SK-N-SH (cell line): ENCODE data around the gene ULBP2. TPM values are rescaled to one million over a fixed set of nuclear protein-coding genes. Genes with fewer than 3 reads are reported as not detected.

ENCODE experiments used
- CTCF ChIA-PET: fragments of 300-600, 350-600 bp; formaldehyde crosslinking; extraction: SDS; loops from one replicate; lab custom pipeline; 2021; lab: Yijun Ruan, JAX
- POLR2A ChIA-PET: fragments of 350-600 bp; sonication (Branson Sonifier 250); formaldehyde crosslinking; extraction: SDS; loops from one replicate; lab custom pipeline; 2020; ENCODE audit warnings: antibody characterized with exemption, inconsistent platforms; lab: Yijun Ruan, JAX
- DNase-seq: peaks from one replicate; pipeline ENCODE4 v3.0.0; 2012
- H2AFZ ChIP-seq: fragments of 200-600 bp; sonication (generic); 2 replicates; pipeline ENCODE4 v1.8.1; 2016; ENCODE audit warnings: antibody characterized with exemption, mild to moderate bottlenecking, low read depth
- H3F3A ChIP-seq: fragments of 200-600 bp; sonication (generic); replicated peaks from 2 replicates; pipeline ENCODE3; 2016; ENCODE audit warnings: antibody characterized with exemption, mild to moderate bottlenecking; ENCODE audit not compliant: insufficient read depth
- H3K27ac ChIP-seq, 2 experiments: fragments of 200-500 bp in 1 of 2; fragments of 200-600 bp in 1 of 2; sonication (Bioruptor generic) in 1 of 2; sonication (generic), shearing (Covaris generic) in 1 of 2; 2 replicates each; pipeline versions ENCODE4 v1.5.1 to v1.6.1; 2014 to 2016; ENCODE audit warnings: low read depth in 2 of 2, inconsistent platforms in 1 of 2, low read length in 1 of 2, mild to moderate bottlenecking in 1 of 2, mixed read lengths in 1 of 2
- H3K27me3 ChIP-seq: fragments of 200-600 bp; sonication (generic), shearing (Covaris generic); 2 replicates; pipeline ENCODE4 v1.6.1; 2016; ENCODE audit warnings: mixed run types; ENCODE audit not compliant: insufficient read depth
- H3K36me3 ChIP-seq, 2 experiments: fragments of 200-500 bp in 1 of 2; fragments of 200-600 bp in 1 of 2; sonication (Bioruptor generic) in 1 of 2; sonication (generic) in 1 of 2; replicated peaks in 1 of 2; 2 replicates each; pipeline versions ENCODE3 to v1.5.1; 2014 to 2016; ENCODE audit warnings: low read length in 1 of 2, mild to moderate bottlenecking in 1 of 2; ENCODE audit not compliant: insufficient read depth in 2 of 2, control insufficient read depth in 1 of 2
- H3K4me1 ChIP-seq, 2 experiments: fragments of 200-500 bp in 1 of 2; fragments of 200-600 bp in 1 of 2; sonication (Bioruptor generic) in 1 of 2; sonication (generic), shearing (Covaris generic) in 1 of 2; 2 replicates each; pipeline versions ENCODE4 v1.5.1 to v1.6.1; 2014 to 2016; ENCODE audit warnings: low read depth in 1 of 2, low read length in 1 of 2, mixed run types in 1 of 2; ENCODE audit not compliant: insufficient read depth in 2 of 2, control insufficient read depth in 1 of 2
- H3K4me2 ChIP-seq: fragments of 200-600 bp; sonication (generic), shearing (Covaris generic); 2 replicates; pipeline ENCODE4 v1.6.1; 2017; ENCODE audit warnings: mixed run types
- H3K4me3 ChIP-seq, 2 experiments: fragments of 200-500 bp in 1 of 2; fragments of 200-600 bp in 1 of 2; sonication (Bioruptor generic) in 1 of 2; sonication (generic), shearing (Covaris generic) in 1 of 2; 2 replicates each; pipeline versions ENCODE4 v1.5.1 to v1.8.1; 2014 to 2016; ENCODE audit warnings: low read depth in 2 of 2, inconsistent platforms in 1 of 2, low read length in 1 of 2, mild to moderate bottlenecking in 1 of 2, mixed read lengths in 1 of 2, moderate library complexity in 1 of 2
- H3K79me2 ChIP-seq: fragments of 200-600 bp; sonication (generic); 2 replicates; pipeline ENCODE4 v1.8.1; 2017; ENCODE audit warnings: mild to moderate bottlenecking; ENCODE audit not compliant: insufficient read depth
- H3K9ac ChIP-seq: fragments of 200-600 bp; sonication (generic); 2 replicates; pipeline ENCODE4 v1.6.1; 2017; ENCODE audit warnings: mixed run types
- H3K9me2 ChIP-seq: fragments of 200-600 bp; sonication (generic); 2 replicates; pipeline ENCODE4 v1.6.1; 2017; ENCODE audit warnings: mixed run types
- H3K9me3 ChIP-seq: fragments of 200-600 bp; sonication (generic); 2 replicates; pipeline ENCODE4 v1.6.1; 2017; ENCODE audit warnings: mixed run types, mild to moderate bottlenecking, moderate library complexity
- H4K20me1 ChIP-seq: fragments of 200-600 bp; sonication (generic); 2 replicates; pipeline ENCODE4 v1.6.1; 2017; ENCODE audit warnings: mild to moderate bottlenecking, mixed run types; ENCODE audit not compliant: insufficient read depth
- CHD2 ChIP-seq: fragments of 150-350 bp; IDR thresholded peaks from 2 replicates; pipeline ENCODE4 v1.6.1; 2018; ENCODE audit warnings: low read length; ENCODE audit not compliant: partially characterized antibody
- EP300 ChIP-seq, 2 experiments: IDR thresholded peaks; 2 replicates each; pipeline versions ENCODE4 v1.4.0 to v1.6.1; 2012; ENCODE audit warnings: borderline replicate concordance in 1 of 2, low read depth in 1 of 2, low read length in 1 of 2
- EZH2phosphoT487 ChIP-seq: fragments of 200-600 bp; sonication (generic); IDR thresholded peaks from 2 replicates; pipeline ENCODE4 v1.6.1; 2017; ENCODE audit warnings: low read depth, mixed run types, mild to moderate bottlenecking, antibody characterized with exemption, moderate library complexity, borderline replicate concordance
- FOSL2 ChIP-seq: IDR thresholded peaks from 2 replicates; pipeline ENCODE4 v1.4.0; 2012; ENCODE audit warnings: low read depth, mild to moderate bottlenecking, moderate library complexity, borderline replicate concordance
- FOXJ3 ChIP-seq: sonication (generic); formaldehyde crosslinking; IDR thresholded peaks from 2 replicates; pipeline ENCODE4 v1.5.1; 2020; ENCODE audit warnings: mild to moderate bottlenecking, missing genetic modification reagents
- MEF2A ChIP-seq: IDR thresholded peaks from 2 replicates; pipeline ENCODE4 v1.4.0; 2012; ENCODE audit warnings: low read depth, borderline replicate concordance
- MXI1 ChIP-seq: IDR thresholded peaks from 2 replicates; pipeline ENCODE4 v1.6.1; 2012; ENCODE audit warnings: mild to moderate bottlenecking, low read depth, low read length, improper control_type of control experiment
- NRF1 ChIP-seq: IDR thresholded peaks from 2 replicates; pipeline ENCODE4 v1.6.1; 2012; ENCODE audit warnings: low read depth, mild to moderate bottlenecking, low read length
- RAD21 ChIP-seq: IDR thresholded peaks from 2 replicates; pipeline ENCODE4 v1.6.1; 2012; ENCODE audit warnings: mild to moderate bottlenecking, low read length
- WGBS: methylation state at CpG from one replicate; pipeline ENCODE4 v1.1.6; 2017; ENCODE audit warnings: low lambda C conversion rate; 5-methylcytosine and 5-hydroxymethylcytosine counted together
- polyA plus RNA-seq, 3 experiments: library from polyadenylated mRNA; depleted of rRNA; stranded (reverse); fragments of >200 nt; gene quantifications; 2 replicates each; pipeline ENCODE4 v1.2.3, GENCODE V29; 2012
- TF ChIP-seq, protein P1 (sequence below): IDR thresholded peaks from 2 replicates; pipeline ENCODE4 v1.6.1; 2012; ENCODE audit warnings: mild to moderate bottlenecking, low read depth, low read length, moderate library complexity
- TF ChIP-seq, protein P2 (sequence below): IDR thresholded peaks from 2 replicates; pipeline ENCODE4; 2012
- TF ChIP-seq, protein P3 (sequence below): fragments of 200-600 bp; sonication (generic); IDR thresholded peaks from 2 replicates; pipeline ENCODE4 v1.6.1; 2017; ENCODE audit warnings: antibody characterized with exemption, mild to moderate bottlenecking, moderate library complexity

ULBP2 gene
- polyA plus RNA-seq, 1 of the 3 experiments (the other 2 are of a cell fraction): 5.0 TPM

DNA sequence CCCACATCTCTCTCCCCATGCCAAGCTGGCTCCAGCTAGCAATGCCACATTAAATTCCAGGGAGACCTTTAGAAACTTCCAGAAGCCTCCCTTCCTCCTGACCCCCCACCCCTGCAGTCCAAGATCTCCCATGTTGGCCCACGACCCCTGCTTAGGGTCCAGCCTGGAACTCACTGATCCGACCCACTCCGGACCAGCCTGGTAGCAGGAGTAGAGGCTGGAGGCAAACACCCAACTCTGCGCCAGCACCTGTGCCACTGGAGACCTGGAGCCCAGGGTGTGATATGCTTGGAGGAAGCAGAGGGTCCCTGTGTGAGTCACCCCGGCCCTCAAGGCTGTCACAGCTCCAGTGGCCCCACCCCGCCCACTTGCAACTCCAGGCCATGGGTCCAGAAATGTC lies 18.7 kb downstream of the ULBP2 start (continued):
- TF ChIP-seq, protein P1, sequence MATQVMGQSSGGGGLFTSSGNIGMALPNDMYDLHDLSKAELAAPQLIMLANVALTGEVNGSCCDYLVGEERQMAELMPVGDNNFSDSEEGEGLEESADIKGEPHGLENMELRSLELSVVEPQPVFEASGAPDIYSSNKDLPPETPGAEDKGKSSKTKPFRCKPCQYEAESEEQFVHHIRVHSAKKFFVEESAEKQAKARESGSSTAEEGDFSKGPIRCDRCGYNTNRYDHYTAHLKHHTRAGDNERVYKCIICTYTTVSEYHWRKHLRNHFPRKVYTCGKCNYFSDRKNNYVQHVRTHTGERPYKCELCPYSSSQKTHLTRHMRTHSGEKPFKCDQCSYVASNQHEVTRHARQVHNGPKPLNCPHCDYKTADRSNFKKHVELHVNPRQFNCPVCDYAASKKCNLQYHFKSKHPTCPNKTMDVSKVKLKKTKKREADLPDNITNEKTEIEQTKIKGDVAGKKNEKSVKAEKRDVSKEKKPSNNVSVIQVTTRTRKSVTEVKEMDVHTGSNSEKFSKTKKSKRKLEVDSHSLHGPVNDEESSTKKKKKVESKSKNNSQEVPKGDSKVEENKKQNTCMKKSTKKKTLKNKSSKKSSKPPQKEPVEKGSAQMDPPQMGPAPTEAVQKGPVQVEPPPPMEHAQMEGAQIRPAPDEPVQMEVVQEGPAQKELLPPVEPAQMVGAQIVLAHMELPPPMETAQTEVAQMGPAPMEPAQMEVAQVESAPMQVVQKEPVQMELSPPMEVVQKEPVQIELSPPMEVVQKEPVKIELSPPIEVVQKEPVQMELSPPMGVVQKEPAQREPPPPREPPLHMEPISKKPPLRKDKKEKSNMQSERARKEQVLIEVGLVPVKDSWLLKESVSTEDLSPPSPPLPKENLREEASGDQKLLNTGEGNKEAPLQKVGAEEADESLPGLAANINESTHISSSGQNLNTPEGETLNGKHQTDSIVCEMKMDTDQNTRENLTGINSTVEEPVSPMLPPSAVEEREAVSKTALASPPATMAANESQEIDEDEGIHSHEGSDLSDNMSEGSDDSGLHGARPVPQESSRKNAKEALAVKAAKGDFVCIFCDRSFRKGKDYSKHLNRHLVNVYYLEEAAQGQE: no peak
- TF ChIP-seq EP300 (IDR thresholded peaks at IDR 0.05; ENCODE audit: borderline replicate concordance in 1 of 2, low read depth in 1 of 2, low read length in 1 of 2) (no peak), CHD2 (no peak), FOXJ3 (no peak), RAD21 (no peak), MEF2A (no peak), NRF1 (no peak), EZH2phosphoT487 (no peak), FOSL2 (no peak)
- TF ChIP-seq, protein P2, sequence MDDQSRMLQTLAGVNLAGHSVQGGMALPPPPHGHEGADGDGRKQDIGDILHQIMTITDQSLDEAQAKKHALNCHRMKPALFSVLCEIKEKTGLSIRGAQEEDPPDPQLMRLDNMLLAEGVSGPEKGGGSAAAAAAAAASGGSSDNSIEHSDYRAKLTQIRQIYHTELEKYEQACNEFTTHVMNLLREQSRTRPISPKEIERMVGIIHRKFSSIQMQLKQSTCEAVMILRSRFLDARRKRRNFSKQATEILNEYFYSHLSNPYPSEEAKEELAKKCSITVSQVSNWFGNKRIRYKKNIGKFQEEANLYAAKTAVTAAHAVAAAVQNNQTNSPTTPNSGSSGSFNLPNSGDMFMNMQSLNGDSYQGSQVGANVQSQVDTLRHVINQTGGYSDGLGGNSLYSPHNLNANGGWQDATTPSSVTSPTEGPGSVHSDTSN: no peak

DNA sequence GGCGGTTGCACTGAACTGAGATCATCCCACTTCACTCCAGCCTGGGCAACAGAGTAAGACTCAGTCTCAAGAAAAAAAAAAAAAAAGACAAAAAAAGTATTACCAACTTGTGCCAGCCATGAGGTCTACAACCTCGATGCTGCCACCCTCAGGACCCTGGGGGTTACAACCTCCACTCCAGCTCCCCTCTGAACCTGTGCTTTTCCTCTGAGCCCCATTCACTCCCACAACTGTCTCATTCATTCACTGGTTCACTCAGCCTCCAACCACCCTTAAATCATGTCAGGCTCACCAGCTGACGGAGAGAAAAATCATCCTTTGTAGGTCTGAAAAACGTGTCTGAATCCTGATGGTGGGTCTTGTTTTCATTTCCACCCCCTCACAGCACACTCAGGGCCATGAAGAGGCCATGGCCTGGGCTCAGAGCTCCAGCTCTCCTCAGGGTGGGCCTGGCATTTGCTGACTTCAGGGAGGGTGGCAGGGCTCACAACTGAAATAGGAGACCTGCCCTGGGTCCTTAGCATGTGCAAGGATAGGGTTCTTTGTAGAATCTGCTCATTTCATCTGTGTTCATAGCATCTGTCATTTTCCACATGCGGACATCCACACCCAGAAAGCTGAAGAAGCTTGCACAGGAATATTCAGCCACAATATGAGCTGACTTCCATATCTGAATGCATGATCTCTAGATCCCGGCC lies 20.1 kb downstream of the ULBP2 start:
- CTCF ChIA-PET: interaction anchor here (1.5 kb wide), 1 partner anchor 48 kb away, joined by 5 read pairs; no protein-coding TSS in a partner anchor

More for the DNA sequence above, 20.1 kb downstream of the ULBP2 start:
- Histone ChIP-seq H3K9me2 (no peaks in the 10 kb centered on the region), H4K20me1 (no peaks in the 10 kb centered on the region), H3K79me2 (no peaks in the 10 kb centered on the region), H2AFZ (no peak overlapping the region), H3K27me3 (peaks cover 61% of the 10 kb centered on the region), H3F3A (no peaks in the 10 kb centered on the region), H3K9me3 (no peaks in the 10 kb centered on the region), H3K27ac (no peak overlapping the region), H3K4me2 (no peak overlapping the region), H3K4me1 (peaks cover 0 to 16% of the 10 kb centered on the region in 2 experiments; a peak in 1 of 4 replicates), H3K36me3 (no peaks in the 10 kb centered on the region), H3K4me3 (no peak overlapping the region), H3K9ac (no peak overlapping the region)
- POLR2A ChIA-PET: no interaction called here
- WGBS: 52% methylated on average over 6 of the region's 6 CpGs
- TF ChIP-seq MXI1 (no peak), RAD21 (peak; percentile 21), NRF1 (no peak)
- TF ChIP-seq, protein P3, sequence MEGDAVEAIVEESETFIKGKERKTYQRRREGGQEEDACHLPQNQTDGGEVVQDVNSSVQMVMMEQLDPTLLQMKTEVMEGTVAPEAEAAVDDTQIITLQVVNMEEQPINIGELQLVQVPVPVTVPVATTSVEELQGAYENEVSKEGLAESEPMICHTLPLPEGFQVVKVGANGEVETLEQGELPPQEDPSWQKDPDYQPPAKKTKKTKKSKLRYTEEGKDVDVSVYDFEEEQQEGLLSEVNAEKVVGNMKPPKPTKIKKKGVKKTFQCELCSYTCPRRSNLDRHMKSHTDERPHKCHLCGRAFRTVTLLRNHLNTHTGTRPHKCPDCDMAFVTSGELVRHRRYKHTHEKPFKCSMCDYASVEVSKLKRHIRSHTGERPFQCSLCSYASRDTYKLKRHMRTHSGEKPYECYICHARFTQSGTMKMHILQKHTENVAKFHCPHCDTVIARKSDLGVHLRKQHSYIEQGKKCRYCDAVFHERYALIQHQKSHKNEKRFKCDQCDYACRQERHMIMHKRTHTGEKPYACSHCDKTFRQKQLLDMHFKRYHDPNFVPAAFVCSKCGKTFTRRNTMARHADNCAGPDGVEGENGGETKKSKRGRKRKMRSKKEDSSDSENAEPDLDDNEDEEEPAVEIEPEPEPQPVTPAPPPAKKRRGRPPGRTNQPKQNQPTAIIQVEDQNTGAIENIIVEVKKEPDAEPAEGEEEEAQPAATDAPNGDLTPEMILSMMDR: peak; percentile 41
- TF ChIP-seq, all 33 proteins: peak for 2
- peak; percentile 50 for DNase-seq
